K562 (cell line): ENCODE data around the gene NR5A2. TPM values are rescaled to one million over a fixed set of nuclear protein-coding genes. Genes with fewer than 3 reads are reported as not detected.

Experiments
- ATAC-seq: fragments of 200-7000 bp; cut with Tn5 transposase; 3 replicates; pipeline ENCODE4 v1.9.1; 2020; ENCODE audit warnings: moderate library complexity
- BruUV-seq: library from RNA; stranded (reverse); fragments of 400-500 nt; replicated peaks from 2 replicates; lab custom pipeline; 2021; lab: Mats Ljungman, UMichigan
- CTCF ChIA-PET: fragments of 300-600 bp; formaldehyde crosslinking; extraction: SDS; loops from one replicate; lab custom pipeline; 2021; ENCODE audit warnings: low intra/inter-chr PET ratio; lab: Yijun Ruan, JAX
- POLR2A ChIA-PET: fragments of 300-600, 350-650 bp; sonication (Branson Sonifier 250); formaldehyde crosslinking; extraction: SDS; loops from one replicate; lab custom pipeline; 2021; ENCODE audit warnings: antibody characterized with exemption, inconsistent platforms; lab: Yijun Ruan, JAX
- DNase-seq, 4 experiments: peaks; one replicate each; pipeline versions ENCODE4 v3.0.0 to v3.0.0-alpha.2; 2011 to 2018; ENCODE audit warnings: low spot score in 3 of 4, mixed read lengths in 3 of 4; ENCODE audit errors: extremely low read depth in 1 of 4
- FAIRE-seq: peaks from 2 replicates; lab custom pipeline; 2011; peaks lifted over from hg19 to GRCh38; lab: Jason Lieb, UNC
- H2AFZ ChIP-seq: 2 replicates; pipeline ENCODE4 v1.6.0; 2011; ENCODE audit warnings: low read depth, low read length, control low read depth, inconsistent platforms
- H3K27ac ChIP-seq: fragments of 200-600 bp; 3 replicates; pipeline ENCODE4 v1.8.0; 2011; ENCODE audit warnings: low read depth, mild to moderate bottlenecking, control low read depth, inconsistent platforms, low read length, moderate library complexity, mixed read lengths; ENCODE audit errors: extremely low read depth
- H3K27me3 ChIP-seq, 2 experiments: fragments of 300-600 bp in 1 of 2; 2 replicates in 1 of 2; 3 replicates in 1 of 2; pipeline versions ENCODE4 v1.6.0 to v1.8.0; 2011; ENCODE audit warnings: inconsistent platforms in 2 of 2, low read length in 2 of 2, mild to moderate bottlenecking in 1 of 2, mixed read lengths in 1 of 2, moderate library complexity in 1 of 2; ENCODE audit not compliant: control insufficient read depth in 2 of 2, insufficient read depth in 2 of 2
- H3K36me3 ChIP-seq: fragments of 300-600 bp; 3 replicates; pipeline ENCODE4 v1.8.0; 2011; ENCODE audit warnings: mild to moderate bottlenecking, low read length, inconsistent platforms; ENCODE audit not compliant: control insufficient read depth, insufficient read depth
- H3K4me1 ChIP-seq, 2 experiments: fragments of 200-600 bp in 1 of 2; replicated peaks in 1 of 2; 2 replicates in 1 of 2; 3 replicates in 1 of 2; pipeline versions ENCODE4 v1.5.1 to v1.8.0; 2011; ENCODE audit warnings: inconsistent platforms in 2 of 2, low read length in 2 of 2, mild to moderate bottlenecking in 1 of 2, mixed read lengths in 1 of 2, moderate library complexity in 1 of 2; ENCODE audit not compliant: control insufficient read depth in 2 of 2, insufficient read depth in 2 of 2
- H3K4me2 ChIP-seq: 2 replicates; pipeline ENCODE4 v1.6.1; 2011; ENCODE audit warnings: low read length, control low read depth, inconsistent platforms, mixed read lengths; ENCODE audit not compliant: insufficient read depth
- H3K4me3 ChIP-seq: fragments of 200-600 bp; sonication (generic), shearing (Covaris generic); 2 replicates; pipeline ENCODE4 v1.5.1; 2016; ENCODE audit warnings: control low read depth, inconsistent platforms
- H3K79me2 ChIP-seq: fragments of 200-600 bp; 3 replicates; pipeline ENCODE4 v1.8.0; 2011; ENCODE audit warnings: low read length, inconsistent platforms; ENCODE audit not compliant: control insufficient read depth, insufficient read depth
- H3K9ac ChIP-seq, 2 experiments: 2 replicates each; pipeline versions ENCODE4 v1.6.0 to v1.6.1; 2011; ENCODE audit warnings: low read depth in 2 of 2, low read length in 2 of 2, control low read depth in 1 of 2, inconsistent platforms in 1 of 2, mild to moderate bottlenecking in 1 of 2, mixed read lengths in 1 of 2; ENCODE audit not compliant: insufficient read depth in 1 of 2
- H3K9me1 ChIP-seq: one replicate; pipeline ENCODE4 v1.6.0; 2011; ENCODE audit warnings: inconsistent platforms, mild to moderate bottlenecking, low read length, moderate library complexity; ENCODE audit not compliant: control insufficient read depth, insufficient read depth
- H3K9me3 ChIP-seq: replicated peaks from 2 replicates; pipeline ENCODE4 v1.5.1; 2011; ENCODE audit warnings: low read depth, low read length, inconsistent platforms; ENCODE audit not compliant: control insufficient read depth, insufficient read depth
- H4K20me1 ChIP-seq: replicated peaks from 2 replicates; pipeline ENCODE4 v1.6.1; 2011; ENCODE audit warnings: low read length, inconsistent platforms, mixed read lengths; ENCODE audit not compliant: control insufficient read depth, insufficient read depth
- CCNT2 ChIP-seq: IDR thresholded peaks from 2 replicates; pipeline ENCODE4 v1.6.1; 2011; ENCODE audit warnings: borderline replicate concordance, low read depth, mild to moderate bottlenecking, moderate library complexity, mixed read lengths, low read length; ENCODE audit not compliant: insufficient read length; ENCODE audit errors: extremely low read depth
- ELF4 ChIP-seq: fragments of 450-650 bp; formaldehyde crosslinking; IDR thresholded peaks from 2 replicates; pipeline ENCODE4 v1.4.0; 2022; ENCODE audit warnings: missing genetic modification characterization
- SLC30A9 ChIP-seq: fragments of 250-450 bp; sonication (Bioruptor Pico); IDR thresholded peaks from 2 replicates; pipeline ENCODE4 v1.8.0; 2022; ENCODE audit warnings: mild to moderate bottlenecking, moderate library complexity
- ZNF75A ChIP-seq: fragments of 450-650 bp; formaldehyde crosslinking; IDR thresholded peaks from 2 replicates; pipeline ENCODE4 v1.4.0; 2020; ENCODE audit warnings: mild to moderate bottlenecking
- WGBS: fragments of 100-300 bp; shearing (Covaris generic); methylation state at CpG from one replicate; pipeline ENCODE4 v1.1.6; 2016; ENCODE audit warnings: low coverage, mixed read lengths; ENCODE audit not compliant: insufficient coverage; ENCODE audit errors: missing lambda C conversion rate; 5-methylcytosine and 5-hydroxymethylcytosine counted together
- in situ Hi-C: fragments of 300-500 bp; cut with MboI; formaldehyde crosslinking; loops from 4 replicates; pipeline ENCODE4 v1.15.0; 2018; ENCODE audit warnings: inconsistent platforms, mixed read lengths
- intact Hi-C: fragments of 100-400 bp; cut with micrococcal nuclease; formaldehyde crosslinking; loops from 2 replicates; pipeline ENCODE4 v1.14.2; 2022
- polyA plus RNA-seq, 8 experiments: library from polyadenylated mRNA; depleted of rRNA in 4 of 8; stranded (reverse) in 5 of 8; unstranded in 3 of 8; fragments of >200 nt; fragmentation: Nextera tagmentation in 2 of 8; fragmentation: Illumina TruSeq in 1 of 8; extraction: Ambion mirVana in 2 of 8; extraction: Trizol in 1 of 8; gene quantifications; 2 replicates each; pipeline versions ENCODE4 v1.2.1 to v1.2.3, GENCODE V29; 2011 to 2014; ENCODE audit warnings: inconsistent platforms in 1 of 8, missing spikeins in 1 of 8
- total RNA-seq, 7 experiments: library from RNA; depleted of rRNA in 6 of 7; stranded (reverse); fragments of >200 nt in 6 of 7; fragmentation: Illumina TruSeq in 2 of 7; extraction: Trizol in 2 of 7; gene quantifications; 2 replicates each; pipeline versions ENCODE4 v1.2.1 to v1.2.3, GENCODE V29; 2011 to 2021; ENCODE audit warnings: low replicate concordance in 1 of 7
- TF ChIP-seq, protein P1 (sequence below): sonication (generic); IDR thresholded peaks from 2 replicates; pipeline ENCODE4 v1.6.1; 2016
- TF ChIP-seq, protein P2 (sequence below), 2 experiments: fragments of 450-650 bp in 1 of 2; sonication (generic) in 1 of 2; formaldehyde crosslinking in 1 of 2; IDR thresholded peaks in 1 of 2; conservative IDR thresholded peaks in 1 of 2; 2 replicates each; pipeline versions ENCODE4 v1.6.1 to v1.8.1; 2016 to 2023; ENCODE audit warnings: mild to moderate bottlenecking in 2 of 2, moderate library complexity in 2 of 2, inconsistent platforms in 1 of 2, missing genetic modification reagents in 1 of 2
- TF ChIP-seq, protein P3 (sequence below), 2 experiments: fragments of 450-650 bp; formaldehyde crosslinking in 1 of 2; IDR thresholded peaks; 2 replicates each; pipeline versions ENCODE4 v1.4.0 to v1.6.1; 2014 to 2020; ENCODE audit warnings: mild to moderate bottlenecking in 2 of 2, borderline replicate concordance in 1 of 2, low read depth in 1 of 2
- TF ChIP-seq, protein P4 (sequence below): sonication (generic); formaldehyde crosslinking; IDR thresholded peaks from 2 replicates; pipeline ENCODE4 v1.8.1; 2022; ENCODE audit warnings: missing genetic modification reagents

The NR5A2 gene
- total and polyA plus RNA-seq, 9 of the 15 experiments (the other 6 are each of a cell fraction or from before 2014, with no cell fraction given) = 0.13 to 0.40 (median 0.29) TPM

DNA sequence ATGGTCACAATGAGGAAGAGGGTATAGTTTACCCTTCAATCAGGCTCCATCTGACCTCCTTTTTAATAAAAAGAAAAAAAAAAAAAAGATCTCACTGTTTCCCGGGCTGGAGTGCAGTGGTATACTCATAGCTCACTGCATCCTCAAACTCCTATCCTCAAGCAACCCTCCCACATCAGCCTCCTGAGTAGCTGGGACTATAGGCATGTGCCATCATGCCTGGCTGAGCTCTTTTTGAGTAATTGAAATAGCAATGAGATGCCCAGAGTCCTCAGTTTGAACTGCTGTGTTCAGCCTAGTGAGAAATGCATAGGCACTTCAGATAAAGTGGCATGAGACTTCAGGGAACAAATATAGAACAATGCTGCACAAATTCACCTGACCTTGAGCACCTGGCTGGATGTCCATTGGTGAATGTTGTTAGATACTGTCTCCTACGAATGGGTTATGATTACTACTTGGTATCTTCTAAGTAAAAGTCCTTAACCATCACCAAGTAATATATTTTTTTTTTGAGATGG is 67.6 kb downstream of the NR5A2 start (continued):
- TF ChIP-seq, protein P1, sequence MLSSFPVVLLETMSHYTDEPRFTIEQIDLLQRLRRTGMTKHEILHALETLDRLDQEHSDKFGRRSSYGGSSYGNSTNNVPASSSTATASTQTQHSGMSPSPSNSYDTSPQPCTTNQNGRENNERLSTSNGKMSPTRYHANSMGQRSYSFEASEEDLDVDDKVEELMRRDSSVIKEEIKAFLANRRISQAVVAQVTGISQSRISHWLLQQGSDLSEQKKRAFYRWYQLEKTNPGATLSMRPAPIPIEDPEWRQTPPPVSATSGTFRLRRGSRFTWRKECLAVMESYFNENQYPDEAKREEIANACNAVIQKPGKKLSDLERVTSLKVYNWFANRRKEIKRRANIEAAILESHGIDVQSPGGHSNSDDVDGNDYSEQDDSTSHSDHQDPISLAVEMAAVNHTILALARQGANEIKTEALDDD = no peak

DNA sequence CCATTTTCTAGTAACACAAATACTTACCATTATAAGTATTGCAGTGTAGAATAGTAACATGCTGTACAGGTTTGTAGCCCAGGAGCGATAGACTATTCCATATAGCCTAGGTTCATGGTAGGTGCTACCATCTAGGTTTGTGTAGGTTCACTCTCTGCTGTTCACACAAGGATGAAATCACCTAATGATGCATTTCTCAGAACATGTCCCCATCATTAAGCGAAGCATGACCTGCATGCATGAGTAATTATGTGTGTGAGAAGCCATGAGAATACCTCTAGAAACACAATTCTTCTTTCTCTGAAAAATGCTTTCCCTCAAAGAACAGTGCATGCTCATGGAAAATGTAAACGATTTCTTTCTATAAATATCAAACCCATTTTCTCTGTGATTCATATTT is 69.3 kb downstream of the NR5A2 start:
- no peak overlapping the region for H3K27ac ChIP-seq
- no peaks in the 10 kb centered on the region for H3K9me1 ChIP-seq
- no peaks in the 10 kb centered on the region for H3K36me3 ChIP-seq
- intact Hi-C loops (no loop called here), in situ Hi-C loops (no loop called here)
- ChIA-PET CTCF (no interaction called here), POLR2A (no interaction called here)
- H3K9ac ChIP-seq = no peak overlapping the region
- no peaks in the 10 kb centered on the region for H3K79me2 ChIP-seq
- no TSS peak for BruUV-seq
- H3K4me3 ChIP-seq = no peak overlapping the region
- 3% methylated on average over 3 of the region's 3 CpGs for WGBS
- no peak overlapping the region for H3K4me2 ChIP-seq
- no peak overlapping the region for H2AFZ ChIP-seq
- ATAC-seq (no peak), DNase-seq (no peak), FAIRE-seq (no peak)
- H3K27me3 ChIP-seq = peaks cover under 1 to 7% of the 10 kb centered on the region in 2 experiments; a peak in 2 of 5 replicates
- H3K4me1 ChIP-seq = no peaks in the 10 kb centered on the region
- no peaks in the 10 kb centered on the region for H3K9me3 ChIP-seq
- H4K20me1 ChIP-seq = no peaks in the 10 kb centered on the region
- no peak for TF ChIP-seq SLC30A9 (CRISPR knock-in tag)
- TF ChIP-seq, protein P2, sequence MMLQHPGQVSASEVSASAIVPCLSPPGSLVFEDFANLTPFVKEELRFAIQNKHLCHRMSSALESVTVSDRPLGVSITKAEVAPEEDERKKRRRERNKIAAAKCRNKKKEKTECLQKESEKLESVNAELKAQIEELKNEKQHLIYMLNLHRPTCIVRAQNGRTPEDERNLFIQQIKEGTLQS (IDR thresholded peaks at IDR 0.05) = no peak
- TF ChIP-seq, protein P2 (CRISPR knock-in tag; conservative IDR thresholded peaks at IDR 0.05) = no peak
- no peak for TF ChIP-seq ZNF75A (CRISPR knock-in tag)
- no peak for TF ChIP-seq ELF4 (CRISPR knock-in tag)
- TF ChIP-seq, protein P3, sequence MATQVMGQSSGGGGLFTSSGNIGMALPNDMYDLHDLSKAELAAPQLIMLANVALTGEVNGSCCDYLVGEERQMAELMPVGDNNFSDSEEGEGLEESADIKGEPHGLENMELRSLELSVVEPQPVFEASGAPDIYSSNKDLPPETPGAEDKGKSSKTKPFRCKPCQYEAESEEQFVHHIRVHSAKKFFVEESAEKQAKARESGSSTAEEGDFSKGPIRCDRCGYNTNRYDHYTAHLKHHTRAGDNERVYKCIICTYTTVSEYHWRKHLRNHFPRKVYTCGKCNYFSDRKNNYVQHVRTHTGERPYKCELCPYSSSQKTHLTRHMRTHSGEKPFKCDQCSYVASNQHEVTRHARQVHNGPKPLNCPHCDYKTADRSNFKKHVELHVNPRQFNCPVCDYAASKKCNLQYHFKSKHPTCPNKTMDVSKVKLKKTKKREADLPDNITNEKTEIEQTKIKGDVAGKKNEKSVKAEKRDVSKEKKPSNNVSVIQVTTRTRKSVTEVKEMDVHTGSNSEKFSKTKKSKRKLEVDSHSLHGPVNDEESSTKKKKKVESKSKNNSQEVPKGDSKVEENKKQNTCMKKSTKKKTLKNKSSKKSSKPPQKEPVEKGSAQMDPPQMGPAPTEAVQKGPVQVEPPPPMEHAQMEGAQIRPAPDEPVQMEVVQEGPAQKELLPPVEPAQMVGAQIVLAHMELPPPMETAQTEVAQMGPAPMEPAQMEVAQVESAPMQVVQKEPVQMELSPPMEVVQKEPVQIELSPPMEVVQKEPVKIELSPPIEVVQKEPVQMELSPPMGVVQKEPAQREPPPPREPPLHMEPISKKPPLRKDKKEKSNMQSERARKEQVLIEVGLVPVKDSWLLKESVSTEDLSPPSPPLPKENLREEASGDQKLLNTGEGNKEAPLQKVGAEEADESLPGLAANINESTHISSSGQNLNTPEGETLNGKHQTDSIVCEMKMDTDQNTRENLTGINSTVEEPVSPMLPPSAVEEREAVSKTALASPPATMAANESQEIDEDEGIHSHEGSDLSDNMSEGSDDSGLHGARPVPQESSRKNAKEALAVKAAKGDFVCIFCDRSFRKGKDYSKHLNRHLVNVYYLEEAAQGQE (IDR thresholded peaks at IDR 0.05; ENCODE audit: borderline replicate concordance) = no peak
- TF ChIP-seq, protein P3 (CRISPR knock-in tag; IDR thresholded peaks at IDR 0.05; ENCODE audit: low read depth) = no peak
- no peak for TF ChIP-seq CCNT2
- TF ChIP-seq, protein P4, sequence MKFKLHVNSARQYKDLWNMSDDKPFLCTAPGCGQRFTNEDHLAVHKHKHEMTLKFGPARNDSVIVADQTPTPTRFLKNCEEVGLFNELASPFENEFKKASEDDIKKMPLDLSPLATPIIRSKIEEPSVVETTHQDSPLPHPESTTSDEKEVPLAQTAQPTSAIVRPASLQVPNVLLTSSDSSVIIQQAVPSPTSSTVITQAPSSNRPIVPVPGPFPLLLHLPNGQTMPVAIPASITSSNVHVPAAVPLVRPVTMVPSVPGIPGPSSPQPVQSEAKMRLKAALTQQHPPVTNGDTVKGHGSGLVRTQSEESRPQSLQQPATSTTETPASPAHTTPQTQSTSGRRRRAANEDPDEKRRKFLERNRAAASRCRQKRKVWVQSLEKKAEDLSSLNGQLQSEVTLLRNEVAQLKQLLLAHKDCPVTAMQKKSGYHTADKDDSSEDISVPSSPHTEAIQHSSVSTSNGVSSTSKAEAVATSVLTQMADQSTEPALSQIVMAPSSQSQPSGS (CRISPR knock-in tag) = no peak
